Activated CD8-positive, alpha-beta memory T cell treated with anti-CD3 and anti-CD28 coated beads for 1 hour (primary cell): Measurements from ENCODE around the gene CSNK1E.
"Not testable (repeated sequence)": the region's sequence is repeated elsewhere in the genome, so short reads cannot be mapped to it uniquely, and the experiment has no call there.

Experiments used
- DNase-seq, 2 donors: peaks; one replicate each; pipeline ENCODE4 v3.0.0-alpha.2; 2020; ENCODE audit warnings: low read depth in 1 of 2; ENCODE audit errors: extremely low read depth in 1 of 2

CSNK1E gene

GRCh38 chr22:38317122-38317994, at the start of gene CSNK1E:
CSNK1E (minus strand) TSS chr22:38317433; CDS start chr22:38314157, 3,276 bp downstream.
- DNase-seq: peak in 1 of 2 donors; percentile 65

- DNase-seq: not testable (repeated sequence)
These were observed 48.6 kb upstream of the CSNK1E start for GRCh38 chr22:38365829-38366228.

- not testable (repeated sequence) for DNase-seq
These were observed 47.9 kb upstream of the CSNK1E start for GRCh38 chr22:38365174-38365573.

- DNase-seq: not testable (repeated sequence)
These were observed 43.3 kb upstream of the CSNK1E start for GRCh38 chr22:38360560-38360959.

DNA sequence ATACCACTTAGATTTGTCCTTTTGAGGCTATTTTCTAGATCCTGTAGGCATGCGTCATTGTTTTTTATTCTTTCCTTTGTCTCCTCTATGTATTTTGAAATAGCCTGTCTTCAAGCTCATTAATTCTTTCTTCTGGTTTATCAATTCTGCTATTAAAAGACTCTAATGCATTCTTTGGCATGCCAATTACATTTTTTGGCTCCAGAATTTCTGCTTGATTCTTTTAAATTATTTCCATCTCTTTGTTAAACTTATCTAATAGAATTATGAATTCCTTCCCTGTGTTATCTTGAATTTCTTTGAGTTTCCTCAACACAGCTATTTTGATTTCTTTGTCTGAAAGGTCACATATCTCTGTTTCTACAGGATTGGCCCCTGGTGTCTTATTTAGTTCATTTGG, 42.6 kb upstream of the CSNK1E start:
- not testable (repeated sequence) for DNase-seq

GRCh38 chr22:38357971-38358370, 40.7 kb upstream of the CSNK1E start:
- DNase-seq: not testable (repeated sequence)

GRCh38 chr22:38355275-38355674, 38.0 kb upstream of the CSNK1E start:
- no peak for DNase-seq

DNA sequence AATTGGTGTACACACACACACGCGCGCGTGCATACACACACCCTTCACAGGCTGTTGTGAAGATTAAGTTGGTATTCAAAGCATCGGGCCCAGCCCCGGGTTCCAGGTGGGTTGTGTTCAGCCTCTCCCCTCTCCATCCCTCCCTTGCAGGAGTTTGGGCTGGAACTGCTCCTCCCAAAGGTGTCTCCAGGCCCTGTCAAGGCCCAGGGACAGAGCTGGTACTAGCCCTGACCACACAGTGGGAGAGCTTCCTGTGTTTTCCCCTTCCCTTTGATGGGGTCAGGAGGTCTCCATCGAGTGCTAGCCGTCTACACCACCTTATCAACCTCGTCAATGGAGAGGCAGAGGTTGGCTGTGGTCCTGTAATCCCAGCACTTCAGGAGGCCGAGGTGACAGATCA, 36.5 kb upstream of the CSNK1E start:
- DNase-seq: no peak

GRCh38 chr22:38353142-38353629, 36.0 kb upstream of the CSNK1E start:
- DNase-seq: peak in 1 of 2 donors; percentile 54

GRCh38 chr22:38352436-38352835, 35.2 kb upstream of the CSNK1E start:
- DNase-seq: no peak

DNA sequence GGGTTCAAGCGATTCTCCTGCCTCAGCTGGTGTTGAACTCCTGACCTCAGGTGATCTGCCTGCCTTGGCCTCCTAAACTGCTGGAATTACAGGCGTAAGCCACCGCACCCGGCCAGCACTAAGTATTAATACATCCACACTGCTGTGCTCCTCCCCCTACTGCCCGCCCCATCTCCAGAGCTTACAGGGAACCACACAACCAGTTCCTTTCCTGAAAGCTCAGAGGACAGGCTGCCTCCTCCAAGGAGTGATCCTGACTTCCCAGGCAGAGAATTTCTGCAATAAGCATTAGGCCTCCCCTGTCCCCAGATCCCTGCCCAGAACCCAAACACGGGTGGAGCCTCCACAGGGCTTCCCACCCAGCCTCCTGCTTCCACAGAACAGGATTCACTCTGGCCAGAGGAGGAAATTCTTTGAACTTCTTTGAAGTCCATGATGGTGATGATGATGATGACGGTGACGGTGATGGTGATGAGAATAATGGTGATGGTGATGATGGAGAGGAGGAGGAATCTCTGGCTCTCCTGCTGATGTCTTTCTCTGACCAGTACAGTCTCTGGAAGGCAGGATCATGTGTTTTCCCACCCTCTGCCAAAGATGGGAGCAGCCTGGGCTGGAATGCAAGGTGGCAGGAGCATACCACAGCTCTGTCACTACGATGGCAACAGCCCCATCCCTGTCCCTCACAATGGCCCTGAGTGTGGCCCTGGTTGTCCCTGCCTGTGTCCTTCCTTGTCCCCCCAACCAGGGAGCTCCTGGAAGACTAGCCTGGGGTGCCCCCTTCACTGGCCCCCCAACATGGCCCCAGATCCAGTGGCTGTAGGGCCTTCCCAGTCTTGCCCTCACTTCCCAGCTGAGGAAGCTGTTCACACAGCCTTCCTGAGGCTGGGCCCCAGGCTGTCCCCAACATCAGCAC, 33.5 kb upstream of the CSNK1E start:
- no peak for DNase-seq

GRCh38 chr22:38348751-38349496, 31.7 kb upstream of the CSNK1E start:
- DNase-seq: no peak

DNA sequence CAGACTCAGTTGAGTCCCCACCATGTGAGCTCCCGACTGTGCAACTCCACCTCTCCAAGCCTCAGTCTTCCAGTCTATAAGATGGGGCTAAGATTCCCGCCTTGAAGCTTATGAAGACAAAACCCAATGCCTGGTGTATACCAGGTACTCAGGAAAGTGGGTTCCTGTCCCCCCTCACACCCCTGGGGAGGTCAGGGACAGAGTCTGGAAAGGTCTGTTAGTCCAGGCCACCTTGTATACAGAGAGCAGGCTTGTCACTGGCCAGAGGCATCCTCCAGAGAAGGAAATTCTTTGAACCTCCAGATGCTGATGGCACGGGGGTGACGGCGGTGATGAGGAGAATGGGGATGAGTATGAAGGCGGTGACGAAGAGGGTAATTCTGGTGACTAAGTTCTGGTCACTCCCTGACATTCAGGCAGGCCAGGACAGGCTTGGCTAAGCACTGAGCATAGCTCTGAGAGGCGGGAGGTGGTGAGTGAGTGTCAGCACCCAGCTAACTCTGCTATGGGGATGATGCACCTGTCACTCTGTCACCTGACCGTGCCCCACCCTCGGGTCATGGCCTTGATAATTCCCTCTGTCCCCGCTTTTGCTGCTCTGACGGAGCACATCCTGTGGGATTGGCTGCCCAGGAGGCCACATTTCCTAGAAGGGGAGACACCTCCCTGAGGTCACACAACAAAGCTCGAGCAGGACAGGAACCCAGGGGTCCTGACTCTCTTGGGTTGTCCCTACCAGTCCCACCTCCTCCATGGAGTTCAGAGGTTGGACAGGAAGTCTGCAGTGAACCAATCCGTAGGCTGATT, 30.9 kb upstream of the CSNK1E start:
- DNase-seq: no peak

DNA sequence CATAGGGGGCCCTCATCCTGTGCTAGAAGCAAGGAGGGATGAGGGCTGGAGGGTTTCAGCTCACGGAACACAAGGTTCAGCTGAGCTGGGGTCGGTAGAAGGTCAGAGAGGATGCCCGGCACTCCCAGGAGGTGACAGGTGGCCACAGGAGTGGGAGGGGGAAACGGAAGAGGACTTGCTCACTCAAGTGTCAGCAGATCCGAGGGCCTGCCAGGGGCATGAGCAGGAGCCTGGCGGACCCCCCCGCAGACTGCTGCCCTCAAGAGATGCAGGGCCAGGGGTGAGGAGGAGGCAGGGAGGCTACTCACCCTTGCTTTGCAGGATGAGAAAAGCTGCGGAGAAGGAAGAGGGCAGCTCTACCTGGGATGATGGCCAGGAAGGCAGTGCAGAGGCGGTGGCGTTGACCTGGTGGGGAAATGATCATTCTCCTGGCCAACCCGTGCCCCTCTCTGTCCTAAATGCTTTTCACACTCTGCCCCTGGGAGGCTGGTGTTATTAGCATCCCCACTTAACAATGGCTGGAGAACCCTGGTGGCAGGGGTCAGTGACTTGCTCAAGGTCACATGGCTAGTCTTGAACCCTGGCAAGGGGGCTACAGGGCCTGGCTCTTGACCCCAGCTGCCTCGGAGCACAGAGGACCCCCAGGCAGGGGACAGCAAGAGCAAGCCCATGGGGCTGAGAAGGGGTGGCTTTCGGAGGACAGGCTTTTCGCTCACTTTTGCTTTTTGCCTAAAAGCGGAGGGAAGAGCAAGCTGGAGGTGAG, 30.1 kb upstream of the CSNK1E start:
- DNase-seq: no peak

DNA sequence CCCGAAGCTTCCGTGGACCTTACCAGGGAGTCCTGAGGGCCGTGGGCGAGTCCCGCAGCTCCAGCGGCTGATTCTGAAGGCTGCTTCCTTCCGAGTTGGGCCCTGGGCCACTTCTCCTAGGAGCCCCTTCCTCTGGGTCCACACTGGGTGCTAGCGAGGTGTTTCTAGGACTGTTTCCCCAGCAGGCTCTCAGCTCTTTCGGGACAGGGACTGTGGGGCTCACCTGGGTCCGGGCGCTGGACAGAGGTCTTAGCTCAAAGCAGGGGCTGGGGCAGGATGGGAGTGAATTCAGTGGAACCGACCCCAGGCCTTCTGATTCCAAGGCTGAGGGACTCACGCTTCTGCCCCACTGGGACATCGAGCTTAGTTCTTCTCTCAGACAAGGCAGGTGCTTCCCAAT, 29.3 kb upstream of the CSNK1E start:
- no peak for DNase-seq

- no peak for DNase-seq
These were observed 28.5 kb upstream of the CSNK1E start for GRCh38 chr22:38345782-38346181.

GRCh38 chr22:38339893-38340292, 22.7 kb upstream of the CSNK1E start:
- not testable (repeated sequence) for DNase-seq

DNA sequence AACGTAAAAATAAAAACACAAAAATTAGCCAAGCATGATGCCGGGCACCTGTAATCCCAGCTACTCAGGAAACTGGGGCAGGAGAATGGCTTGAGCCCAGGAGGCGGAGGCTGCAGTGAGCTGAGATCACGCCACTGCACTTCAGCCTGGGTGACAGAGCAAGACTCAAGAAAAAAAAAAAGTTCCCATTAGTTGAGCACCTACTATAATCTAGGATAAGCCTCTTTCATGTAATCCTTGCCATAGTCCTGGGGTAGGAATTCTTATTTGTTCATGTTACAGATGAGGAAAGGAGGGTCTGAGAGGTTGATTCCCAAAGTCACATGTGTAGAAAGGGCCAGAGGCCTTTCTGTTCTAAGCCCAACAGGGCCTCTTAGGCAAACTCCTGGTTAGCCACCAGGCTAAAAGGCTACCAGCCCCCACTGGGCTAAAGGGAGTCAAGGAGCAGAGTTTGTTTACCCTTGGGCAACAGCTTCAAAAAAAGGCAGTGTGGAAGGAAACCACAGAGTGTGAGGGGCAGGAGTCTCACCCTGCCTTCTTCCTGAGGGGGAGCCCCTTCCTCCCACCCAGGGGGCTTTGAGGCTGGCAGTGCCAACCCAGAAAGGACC, 21.6 kb upstream of the CSNK1E start:
- DNase-seq: no peak

- DNase-seq: no peak
These were observed 19.5 kb upstream of the CSNK1E start for GRCh38 chr22:38336699-38337098.
